ENCODE results near the gene PRR33. TPM values are rescaled to one million over a fixed set of nuclear protein-coding genes. Genes with fewer than 3 reads are reported as not detected.

The PRR33 gene
- total RNA-seq, 1 experiment from 2014 or later: not detected

- ATAC-seq (no peak), DNase-seq (no peak)
- no peaks in the 10 kb centered on the region for H3K9me2 ChIP-seq (replicated peaks; ENCODE audit: low read length)
- ChIA-PET CTCF (no interaction called here), POLR2A (ENCODE audit: unreplicated experiment) (no interaction called here)
- no peaks in the 10 kb centered on the region for H3K36me3 ChIP-seq (ENCODE audit: low read depth, low read length)
- H3F3A ChIP-seq (ENCODE audit: low read length, unreplicated experiment): no peaks in the 10 kb centered on the region
- BruUV-seq (replicated peaks): no TSS peak
- no peak overlapping the region for H3K4me2 ChIP-seq (ENCODE audit: low read length)
- no peak overlapping the region for H3K4me3 ChIP-seq (ENCODE audit: low read length)
- no peaks in the 10 kb centered on the region for H3K79me2 ChIP-seq (ENCODE audit: low read length)
- intact Hi-C loops (cut with micrococcal nuclease): no loop called here
- H3K27ac ChIP-seq (ENCODE audit: low read length): no peak overlapping the region
- no peaks in the 10 kb centered on the region for H3K9me3 ChIP-seq (ENCODE audit: low read length)
- H2AFZ ChIP-seq (ENCODE audit: low read length): no peak overlapping the region
- H3K4me1 ChIP-seq (ENCODE audit: insufficient read depth, low read length): no peaks in the 10 kb centered on the region
- H3K27me3 ChIP-seq (ENCODE audit: low read length): no peaks in the 10 kb centered on the region
- no peak overlapping the region for H3K9ac ChIP-seq (ENCODE audit: low read length)
- no peaks in the 10 kb centered on the region for H4K20me1 ChIP-seq (ENCODE audit: low read length)
- TF ChIP-seq EZH2 (IDR thresholded peaks at IDR 0.05; ENCODE audit: low read length, unreplicated experiment): no peak
- no peak for TF ChIP-seq CTCF (conservative IDR thresholded peaks at IDR 0.05; ENCODE audit: low read depth, low read length)
- no peak for TF ChIP-seq EZH2phosphoT487 (IDR thresholded peaks at IDR 0.05; ENCODE audit: borderline replicate concordance, low read length)
Observed at GRCh38 chr11:1920128-1920908, 28.6 kb upstream of the PRR33 start.

- CTCF ChIA-PET: no interaction called here
- peak; percentile 38; the same call in 1 of the 2 replicates for ATAC-seq
- H3K79me2 ChIP-seq (ENCODE audit: low read length): no peaks in the 10 kb centered on the region
- H3F3A ChIP-seq (ENCODE audit: low read length, unreplicated experiment): no peaks in the 10 kb centered on the region
- H3K9me3 ChIP-seq (ENCODE audit: low read length): no peaks in the 10 kb centered on the region
- no peaks in the 10 kb centered on the region for H3K27me3 ChIP-seq (ENCODE audit: low read length)
- intact Hi-C loops (cut with micrococcal nuclease): no loop called here
- no peak within 1 kb of the TSS for H3K4me2 ChIP-seq (ENCODE audit: low read length)
- POLR2A ChIA-PET (ENCODE audit: unreplicated experiment): no interaction called here
- no peak within 1 kb of the TSS for H3K4me3 ChIP-seq (ENCODE audit: low read length)
- no peak within 1 kb of the TSS for H2AFZ ChIP-seq (ENCODE audit: low read length)
- no TSS peak for BruUV-seq (replicated peaks)
- H3K9me2 ChIP-seq (replicated peaks; ENCODE audit: low read length): no peaks in the 10 kb centered on the region
- no peak for TF ChIP-seq EZH2 (IDR thresholded peaks at IDR 0.05; ENCODE audit: low read length, unreplicated experiment)
- TF ChIP-seq EZH2phosphoT487 (IDR thresholded peaks at IDR 0.05; ENCODE audit: borderline replicate concordance, low read length): no peak
- TF ChIP-seq CTCF (conservative IDR thresholded peaks at IDR 0.05; ENCODE audit: low read depth, low read length): no peak
- no peak within 1 kb of the TSS for H3K9ac ChIP-seq (ENCODE audit: low read length)
- H4K20me1 ChIP-seq (ENCODE audit: low read length): no peaks in the 10 kb centered on the region
- DNase-seq: no peak
- H3K27ac ChIP-seq (ENCODE audit: low read length): no peak within 1 kb of the TSS
- H3K36me3 ChIP-seq (ENCODE audit: low read depth, low read length): no peaks in the 10 kb centered on the region
- no peaks in the 10 kb centered on the region for H3K4me1 ChIP-seq (ENCODE audit: insufficient read depth, low read length)
Observed at GRCh38 chr11:1919391-1920127, 27.9 kb upstream of the PRR33 start, which contains the start of gene TNNT3. TSS of gene TNNT3 (plus strand) at chr11:1919703. CDS start at chr11:1922875, 3,172 bp downstream.
